Measurements from ENCODE around the gene SLC8A1.

The SLC8A1 gene

DNA sequence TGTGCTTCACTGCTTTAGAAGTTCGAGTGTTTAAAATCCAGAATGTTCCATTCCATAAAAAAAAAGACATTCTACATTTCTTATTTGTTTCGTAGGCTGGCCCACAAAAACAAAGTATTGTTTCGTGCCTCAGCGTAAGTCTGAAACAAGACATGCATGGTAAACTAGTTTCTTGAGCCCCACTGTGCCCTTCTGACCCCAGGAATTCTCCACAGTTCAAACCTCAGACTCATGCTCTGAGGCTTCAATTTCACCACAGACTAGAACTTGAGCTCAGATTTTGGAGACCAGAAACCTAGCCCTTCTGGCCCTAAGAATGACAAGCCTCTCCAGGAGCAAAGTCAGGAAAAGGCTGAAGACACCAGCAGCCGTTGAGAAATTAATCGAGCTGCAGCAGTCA, 151.5 kb downstream of the SLC8A1 start:
- no peak for DNase-seq

DNA sequence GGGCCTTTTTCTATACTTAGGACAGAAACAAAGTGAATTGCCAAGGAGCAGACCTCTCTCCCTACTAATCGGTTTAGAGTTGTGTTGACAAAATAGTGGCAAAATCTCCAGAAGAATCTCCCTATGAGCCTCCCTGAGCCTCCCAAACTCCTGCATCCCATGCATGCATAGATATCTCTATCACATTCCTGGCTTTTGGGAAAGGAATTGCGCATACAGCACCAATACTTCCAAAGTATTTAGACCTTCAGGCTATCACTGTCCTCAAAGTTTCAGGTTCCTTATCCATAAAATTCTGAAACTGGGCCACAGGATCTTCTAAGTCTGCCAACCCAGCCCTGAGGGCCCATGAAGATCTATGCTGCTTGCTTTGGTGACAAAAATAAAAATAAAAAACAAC, 152.1 kb downstream of the SLC8A1 start:
- no peak for DNase-seq

- no peak for DNase-seq
Measured at GRCh38 chr2:40299173-40299572, 152.7 kb downstream of the SLC8A1 start.

DNA sequence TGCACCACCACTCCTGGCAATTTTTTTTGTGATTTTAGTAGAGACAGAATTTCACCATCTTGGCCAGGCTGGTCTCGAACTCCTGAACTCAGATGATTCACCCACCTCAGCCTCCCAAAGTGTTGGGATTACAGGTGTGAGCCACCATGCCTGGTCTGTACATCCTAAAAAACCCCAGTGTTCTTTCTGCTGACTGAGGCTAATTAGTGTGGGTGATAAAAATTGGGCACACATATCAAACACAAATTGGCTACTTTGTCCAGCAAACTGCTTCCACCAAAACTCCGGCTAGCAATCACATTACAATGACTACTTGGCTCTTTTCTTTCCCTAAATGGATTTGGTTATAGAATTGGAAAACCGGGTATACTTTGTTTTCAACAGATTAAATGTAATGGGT, 153.9 kb downstream of the SLC8A1 start:
- no peak for DNase-seq

DNA sequence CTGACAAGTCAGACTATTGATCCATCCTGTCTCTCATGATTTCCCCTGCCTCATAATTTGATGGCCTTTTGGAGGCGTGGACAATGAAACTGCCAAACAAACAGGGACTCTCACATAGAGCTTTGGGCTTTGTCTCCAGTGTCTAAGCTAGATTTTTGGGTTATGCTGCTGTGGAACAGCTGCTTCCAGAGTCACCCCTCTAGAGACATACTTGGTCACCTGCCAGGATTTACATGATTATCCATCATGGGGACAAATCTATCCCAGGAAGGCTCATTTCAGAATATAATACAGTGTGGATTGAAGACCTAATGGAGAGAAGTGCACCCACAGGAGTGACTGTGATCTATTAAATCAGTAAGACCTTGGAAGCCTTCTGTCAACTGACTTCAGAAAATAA, 159.6 kb downstream of the SLC8A1 start:
- no peak for DNase-seq

DNA sequence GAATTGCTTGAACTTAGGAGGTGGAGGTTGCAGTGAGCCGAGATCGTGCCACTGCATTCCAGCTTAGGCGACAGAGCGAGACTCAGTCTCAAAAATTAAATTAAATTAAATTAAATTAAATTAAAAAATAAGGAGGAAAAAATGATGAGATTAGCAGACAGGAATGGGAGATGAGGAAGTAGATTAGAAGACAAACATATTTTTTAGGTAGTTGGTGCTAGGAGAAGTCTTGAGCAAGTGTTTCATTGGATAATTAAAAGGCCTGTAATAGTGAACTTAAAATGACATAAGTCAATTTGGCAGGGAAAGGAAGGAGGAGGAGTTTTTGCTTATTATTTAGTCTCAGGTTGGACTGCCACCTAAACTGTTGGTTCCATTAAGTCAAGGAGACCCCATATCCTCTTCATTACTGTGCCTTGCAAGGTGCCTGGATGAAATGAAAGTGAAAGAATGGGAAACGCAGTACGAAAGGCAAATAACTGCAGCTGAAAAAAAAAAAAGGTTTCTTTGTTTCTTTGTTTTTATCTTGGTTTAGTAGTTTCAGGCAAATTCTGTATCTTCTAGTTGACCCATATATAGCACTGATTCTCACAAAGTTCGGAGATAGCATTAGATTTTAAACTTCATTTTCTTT, 162.0 kb downstream of the SLC8A1 start:
- no peak for DNase-seq

- DNase-seq = no peak
Measured at GRCh38 chr2:40287773-40288172, 164.1 kb downstream of the SLC8A1 start.

GRCh38 chr2:40287195-40287594, 164.7 kb downstream of the SLC8A1 start:
- DNase-seq = no peak

- DNase-seq = no peak
Measured at GRCh38 chr2:40286721-40287120, 165.2 kb downstream of the SLC8A1 start.

- no peak for DNase-seq
Measured at GRCh38 chr2:40285391-40285790, 166.5 kb downstream of the SLC8A1 start.

GRCh38 chr2:40284797-40285196, 167.1 kb downstream of the SLC8A1 start:
- no peak for DNase-seq

DNA sequence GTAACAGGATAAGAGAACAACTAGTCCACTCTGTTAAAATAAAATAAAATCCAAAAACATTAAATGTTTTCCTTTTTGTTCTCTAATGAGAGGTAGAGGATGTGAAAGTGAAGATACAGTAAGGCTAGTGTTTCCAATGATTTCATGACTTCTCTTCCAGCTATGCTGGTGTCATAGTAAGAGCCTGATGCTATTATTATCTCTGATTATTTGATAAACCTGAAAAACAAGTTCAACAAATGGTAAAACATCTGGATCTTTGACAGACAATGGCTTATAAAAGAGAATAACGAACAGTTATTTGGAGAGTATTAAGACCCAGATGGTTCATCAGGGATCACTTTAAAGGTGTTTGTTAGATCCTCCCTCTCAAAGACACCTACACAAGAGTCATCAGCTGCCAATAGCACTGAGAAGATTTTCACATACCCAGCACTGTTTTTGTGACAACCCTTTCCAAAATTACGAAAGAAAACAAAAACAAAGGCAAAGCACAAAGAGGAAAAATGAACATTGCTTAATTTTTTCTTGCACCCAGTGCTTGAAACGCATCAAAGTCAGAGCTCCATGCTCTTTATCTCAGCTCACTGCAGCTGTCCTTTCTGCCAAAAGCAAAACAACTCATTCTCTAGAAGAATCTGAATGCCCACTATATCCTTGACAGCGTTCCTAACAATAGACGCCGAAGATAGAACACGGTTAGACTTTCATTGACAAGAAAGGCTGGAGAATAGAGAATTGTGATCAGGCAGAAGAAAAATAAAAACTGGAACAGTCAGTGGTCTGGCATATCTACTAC, 168.6 kb downstream of the SLC8A1 start:
- no peak for DNase-seq

GRCh38 chr2:40282428-40282827, 169.5 kb downstream of the SLC8A1 start:
- peak; percentile 61 for DNase-seq

DNA sequence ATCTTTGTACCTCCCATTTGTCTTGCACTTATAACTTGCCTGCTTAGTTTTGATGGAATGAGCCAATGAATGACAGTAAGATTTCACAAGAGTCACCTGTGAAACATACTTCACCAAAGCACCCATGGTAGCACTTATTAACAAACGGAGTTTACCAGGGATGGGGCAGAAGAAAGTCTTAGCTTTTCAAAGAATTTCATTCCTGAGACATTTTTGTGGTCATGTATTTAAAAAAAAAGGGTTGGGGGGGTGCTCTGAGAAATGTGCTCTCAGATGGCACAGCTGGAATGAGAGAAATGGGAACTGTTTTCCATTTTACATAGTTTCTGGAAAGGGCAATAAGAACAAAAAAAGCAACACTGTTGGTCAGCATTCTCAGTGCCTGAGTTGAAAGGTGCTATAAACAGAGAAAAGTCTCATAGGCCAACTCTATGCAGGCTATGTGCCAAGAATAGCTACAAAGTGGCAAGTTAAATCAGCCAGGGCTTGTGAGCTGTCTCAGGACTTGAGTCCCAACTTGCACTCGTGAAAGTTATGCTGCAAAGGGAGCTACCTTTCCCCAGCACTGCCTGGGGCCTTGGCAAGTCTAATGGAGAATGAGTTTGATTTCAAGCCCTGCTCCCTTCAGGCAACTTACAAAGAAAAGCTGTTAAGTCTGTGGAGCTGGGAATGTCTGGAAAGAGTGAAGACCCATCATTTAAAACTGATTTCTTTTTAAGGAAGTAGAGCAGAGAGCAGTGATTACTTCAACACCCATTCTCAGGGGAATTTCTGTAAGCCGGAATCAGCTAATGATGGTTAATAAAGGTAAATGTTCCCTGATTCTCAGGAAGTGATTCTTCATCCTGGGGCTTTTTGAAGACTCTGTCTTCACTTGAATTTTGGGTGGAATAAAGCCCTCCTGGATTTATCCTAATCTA, 170.6 kb downstream of the SLC8A1 start:
- DNase-seq = peak; percentile 91

GRCh38 chr2:40279482-40279881, 172.4 kb downstream of the SLC8A1 start:
- DNase-seq = no peak

GRCh38 chr2:40279001-40279400, 172.9 kb downstream of the SLC8A1 start:
- peak; percentile 58 for DNase-seq

- no peak for DNase-seq
Measured at GRCh38 chr2:40276076-40276475, 175.8 kb downstream of the SLC8A1 start.

DNA sequence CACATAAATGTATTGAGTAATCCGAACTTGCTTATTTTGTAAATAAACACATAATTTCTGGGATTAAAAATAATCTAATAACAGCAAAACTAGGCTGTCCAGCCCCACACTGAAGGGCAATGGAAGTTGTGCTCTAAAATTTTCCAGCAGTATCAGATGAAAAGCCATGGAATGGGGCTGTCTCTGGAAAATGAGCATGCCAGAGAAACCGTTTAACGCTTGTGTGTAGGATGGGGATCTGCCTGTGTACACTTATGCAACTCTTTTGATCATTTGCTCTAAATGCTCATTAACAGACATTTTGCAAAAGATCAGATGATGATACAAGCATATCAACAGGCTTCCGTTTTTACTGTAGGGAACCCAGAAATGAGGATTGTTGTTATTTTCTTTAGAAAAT, 177.6 kb downstream of the SLC8A1 start:
- no peak for DNase-seq

DNA sequence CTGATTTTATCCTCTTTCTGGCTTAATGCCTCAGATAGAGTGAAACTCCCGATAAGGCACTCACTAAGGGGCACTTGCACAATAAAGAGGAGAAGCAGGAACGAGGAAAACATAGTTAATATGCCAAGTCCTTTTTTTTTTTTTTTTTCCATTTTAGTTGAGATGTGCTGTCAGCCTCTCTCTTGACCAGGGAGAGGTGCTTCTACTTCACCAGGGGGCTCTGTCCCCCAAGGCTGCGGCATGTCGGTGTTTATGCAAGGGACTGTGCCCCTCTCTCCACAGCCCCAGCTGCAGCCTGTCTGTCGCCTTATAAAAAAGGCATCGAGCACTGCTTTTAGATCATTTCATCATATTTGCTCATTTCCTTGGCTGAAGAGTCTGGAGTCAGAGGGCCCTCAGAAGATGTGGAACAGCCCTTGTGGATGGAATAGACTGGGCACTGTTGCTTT, 178.1 kb downstream of the SLC8A1 start:
- no peak for DNase-seq

DNA sequence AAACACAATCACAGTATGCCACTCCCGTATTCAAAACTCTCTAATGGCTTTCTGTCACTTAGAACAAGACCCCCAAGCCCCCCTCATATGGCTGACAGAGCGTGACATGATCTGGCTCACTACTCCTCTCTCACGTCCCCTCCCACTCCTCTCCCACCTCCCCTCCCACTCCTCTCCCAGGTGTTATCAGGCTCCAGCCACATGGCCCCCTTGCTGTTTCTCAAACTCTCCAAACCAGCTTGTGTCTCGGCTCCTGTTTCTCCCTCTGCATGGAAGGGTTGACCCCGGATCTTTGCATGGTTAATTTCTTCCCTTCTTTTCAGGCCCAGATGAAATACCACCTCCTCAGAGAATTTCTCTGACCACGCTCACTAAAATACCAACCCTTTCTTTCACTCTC, 180.8 kb downstream of the SLC8A1 start:
- no peak for DNase-seq

DNA sequence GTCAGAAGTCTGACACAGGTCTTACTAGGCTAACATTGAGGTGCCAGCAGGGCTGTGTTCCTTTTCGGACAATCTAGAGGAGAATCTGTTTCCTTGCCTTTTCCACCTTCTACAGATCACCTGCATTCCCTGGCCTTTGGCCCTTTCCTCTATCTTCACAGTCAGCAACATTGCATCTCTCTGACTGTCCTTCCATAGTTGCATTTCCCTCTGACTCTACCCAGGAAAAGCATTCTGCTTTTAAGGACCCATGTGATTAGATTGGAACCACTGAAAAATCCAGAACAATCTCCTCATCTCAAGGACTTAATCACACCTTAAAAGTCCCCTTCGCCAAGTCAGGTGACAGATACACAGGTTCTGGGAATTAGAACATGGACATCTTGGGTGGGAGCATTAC, 181.5 kb downstream of the SLC8A1 start:
- no peak for DNase-seq

DNA sequence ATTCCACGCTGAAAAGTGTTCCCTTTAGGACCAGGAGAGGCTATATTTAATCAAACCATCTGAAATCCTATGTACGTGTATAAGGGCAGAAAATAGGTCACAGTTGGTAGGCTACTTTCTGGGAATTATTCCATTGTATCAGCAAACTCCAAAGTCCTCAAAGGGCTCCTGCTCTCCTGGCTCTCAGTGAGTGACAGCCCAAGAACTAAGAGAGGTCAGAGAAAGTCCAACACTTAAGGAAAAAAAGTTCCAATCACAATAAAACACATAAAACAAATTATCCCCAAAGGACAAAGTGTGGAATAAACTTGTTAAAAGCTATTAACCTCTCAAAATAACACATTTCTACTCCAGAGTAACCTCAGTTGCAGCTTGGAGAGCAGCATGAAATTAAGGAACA, 183.3 kb downstream of the SLC8A1 start:
- no peak for DNase-seq

GRCh38 chr2:40266201-40266600, 185.7 kb downstream of the SLC8A1 start:
- DNase-seq = no peak

Measured in fibroblast of skin of scalp (primary cell).